ENCODE data around the gene DAGLA. TPM values are rescaled to one million over a fixed set of nuclear protein-coding genes. Genes with fewer than 3 reads are reported as not detected.

The DAGLA gene
- total RNA-seq, 1 experiment from 2014 or later, result 10.1 TPM

GRCh38 chr11:61713906-61714305 lies 33.7 kb downstream of the DAGLA start:
- H3K36me3 ChIP-seq (ENCODE audit: low read depth), result no peaks in the 10 kb centered on the region
- no peak overlapping the region for H3K27ac ChIP-seq
- 0 out of 2 replicates have a peak, but pooled peaks cover 6% of the 10 kb centered on the region for H4K20me1 ChIP-seq (ENCODE audit: insufficient read depth)
- ChIA-PET CTCF (no interaction called here), POLR2A (ENCODE audit: unreplicated experiment) (no interaction called here)
- no peak for DNase-seq
- H3K4me1 ChIP-seq (replicated peaks; ENCODE audit: insufficient read depth), result no peaks in the 10 kb centered on the region
- H3K9me3 ChIP-seq (ENCODE audit: insufficient read depth, low read depth), result no peaks in the 10 kb centered on the region
- BruUV-seq (replicated peaks), result no TSS peak
- TF ChIP-seq EZH2 (IDR thresholded peaks at IDR 0.05; ENCODE audit: low read depth) (no peak), CTCF (conservative IDR thresholded peaks at IDR 0.05) (no peak)
- H3K4me2 ChIP-seq, result no peak overlapping the region
- no peaks in the 10 kb centered on the region for H3K79me2 ChIP-seq (ENCODE audit: low read depth)
- H2AFZ ChIP-seq, result no peak overlapping the region
- no peak overlapping the region for H3K4me3 ChIP-seq
- H3K9me2 ChIP-seq (ENCODE audit: insufficient read depth), result no peaks in the 10 kb centered on the region
- peaks cover 3% of the 10 kb centered on the region for H3F3A ChIP-seq (ENCODE audit: insufficient read depth, low read depth)
- H3K27me3 ChIP-seq (ENCODE audit: insufficient read depth, low read depth), result no peaks in the 10 kb centered on the region
- intact Hi-C loops (cut with micrococcal nuclease; ENCODE audit: unreplicated experiment), result no loop called here

GRCh38 chr11:61714316-61714715 lies 34.1 kb downstream of the DAGLA start:
- peaks cover 3% of the 10 kb centered on the region for H3F3A ChIP-seq (ENCODE audit: insufficient read depth, low read depth)
- no peaks in the 10 kb centered on the region for H3K36me3 ChIP-seq (ENCODE audit: low read depth)
- H3K9me3 ChIP-seq (ENCODE audit: insufficient read depth, low read depth), result no peaks in the 10 kb centered on the region
- BruUV-seq (replicated peaks), result no TSS peak
- H3K4me1 ChIP-seq (replicated peaks; ENCODE audit: insufficient read depth), result no peaks in the 10 kb centered on the region
- H3K27ac ChIP-seq, result no peak overlapping the region
- TF ChIP-seq EZH2 (IDR thresholded peaks at IDR 0.05; ENCODE audit: low read depth) (no peak), CTCF (conservative IDR thresholded peaks at IDR 0.05) (no peak)
- intact Hi-C loops (cut with micrococcal nuclease; ENCODE audit: unreplicated experiment), result no loop called here
- no peaks in the 10 kb centered on the region for H3K79me2 ChIP-seq (ENCODE audit: low read depth)
- H3K27me3 ChIP-seq (ENCODE audit: insufficient read depth, low read depth), result no peaks in the 10 kb centered on the region
- no peaks in the 10 kb centered on the region for H3K9me2 ChIP-seq (ENCODE audit: insufficient read depth)
- DNase-seq, result no peak
- H4K20me1 ChIP-seq (ENCODE audit: insufficient read depth), result 0 out of 2 replicates have a peak, but pooled peaks cover 6% of the 10 kb centered on the region
- ChIA-PET POLR2A (ENCODE audit: unreplicated experiment) (no interaction called here), CTCF (interaction anchor here (0.6 kb wide), 1 partner anchor 26 kb away, joined by 9 read pairs; no protein-coding TSS in a partner anchor)
- H3K4me3 ChIP-seq, result no peak overlapping the region
- H3K4me2 ChIP-seq, result no peak overlapping the region
- no peak overlapping the region for H2AFZ ChIP-seq

GRCh38 chr11:61714916-61715315 lies 34.7 kb downstream of the DAGLA start:
- H3K4me3 ChIP-seq, result no peak overlapping the region
- ChIA-PET POLR2A (ENCODE audit: unreplicated experiment) (no interaction called here), CTCF (interaction anchor here (0.6 kb wide), 1 partner anchor 27 kb away, joined by 9 read pairs; no protein-coding TSS in a partner anchor)
- no peaks in the 10 kb centered on the region for H3K36me3 ChIP-seq (ENCODE audit: low read depth)
- no peak overlapping the region for H3K4me2 ChIP-seq
- no peak overlapping the region for H3K27ac ChIP-seq
- no peak overlapping the region for H2AFZ ChIP-seq
- no peak for DNase-seq
- no TSS peak for BruUV-seq (replicated peaks)
- peaks cover under 1% of the 10 kb centered on the region for H3F3A ChIP-seq (ENCODE audit: insufficient read depth, low read depth)
- no peaks in the 10 kb centered on the region for H3K79me2 ChIP-seq (ENCODE audit: low read depth)
- H3K27me3 ChIP-seq (ENCODE audit: insufficient read depth, low read depth), result no peaks in the 10 kb centered on the region
- no peak for TF ChIP-seq EZH2 (IDR thresholded peaks at IDR 0.05; ENCODE audit: low read depth)
- TF ChIP-seq CTCF (conservative IDR thresholded peaks at IDR 0.05), result no peak
- no peaks in the 10 kb centered on the region for H3K9me3 ChIP-seq (ENCODE audit: insufficient read depth, low read depth)
- no peaks in the 10 kb centered on the region for H3K4me1 ChIP-seq (replicated peaks; ENCODE audit: insufficient read depth)
- intact Hi-C loops (cut with micrococcal nuclease; ENCODE audit: unreplicated experiment), result no loop called here
- H3K9me2 ChIP-seq (ENCODE audit: insufficient read depth), result no peaks in the 10 kb centered on the region
- 0 out of 2 replicates have a peak, but pooled peaks cover 6% of the 10 kb centered on the region for H4K20me1 ChIP-seq (ENCODE audit: insufficient read depth)

Measured in PC-9 (cell line).